Endodermal cell (in vitro differentiated cells): Measurements from ENCODE around the gene SYNDIG1. TPM values are rescaled to one million over a fixed set of nuclear protein-coding genes. Genes with fewer than 3 reads are reported as not detected.

Source experiments
- DNase-seq: peaks from one replicate; pipeline ENCODE4 v3.0.0-alpha.2; 2017
- H3K27ac ChIP-seq: 2 replicates; pipeline ENCODE4 v1.5.1; 2013; ENCODE audit warnings: mild to moderate bottlenecking, low read depth, low read length, moderate library complexity
- H3K27me3 ChIP-seq: 2 replicates; pipeline ENCODE4 v1.6.1; 2013; ENCODE audit warnings: mild to moderate bottlenecking, low read length, moderate library complexity; ENCODE audit not compliant: insufficient read depth, control insufficient read depth, poor library complexity, severe bottlenecking
- H3K36me3 ChIP-seq: 2 replicates; pipeline ENCODE4 v1.7.0; 2013; ENCODE audit warnings: mild to moderate bottlenecking, low read length, moderate library complexity; ENCODE audit not compliant: control insufficient read depth, insufficient read depth
- H3K4me1 ChIP-seq: one replicate; pipeline ENCODE4 v1.7.0; 2013; ENCODE audit warnings: low read length; ENCODE audit not compliant: control insufficient read depth, insufficient read depth
- H3K4me3 ChIP-seq: 2 replicates; pipeline ENCODE4 v1.5.1; 2013; ENCODE audit warnings: mild to moderate bottlenecking, low read length, moderate library complexity
- H3K9ac ChIP-seq: 2 replicates; pipeline ENCODE4 v1.6.1; 2013; ENCODE audit warnings: mild to moderate bottlenecking, low read length, moderate library complexity; ENCODE audit not compliant: poor library complexity, severe bottlenecking; ENCODE audit errors: extremely low read depth
- H3K9me3 ChIP-seq: 2 replicates; pipeline ENCODE4 v1.6.1; 2013; ENCODE audit warnings: mild to moderate bottlenecking, low read length, moderate library complexity; ENCODE audit not compliant: control insufficient read depth
- H3K27ac Mint-ChIP-seq: 2 replicates; pipeline ENCODE4 v1.8.0; 2020; ENCODE audit warnings: mixed read lengths
- H3K27me3 Mint-ChIP-seq: 2 replicates; pipeline ENCODE4 v1.8.0; 2021; ENCODE audit warnings: mild to moderate bottlenecking, mixed read lengths; ENCODE audit not compliant: insufficient read depth
- H3K36me3 Mint-ChIP-seq: 2 replicates; pipeline ENCODE4 v1.8.0; 2020; ENCODE audit warnings: low read depth, mixed read lengths
- H3K4me1 Mint-ChIP-seq: 2 replicates; pipeline ENCODE4 v1.8.0; 2020; ENCODE audit warnings: mixed read lengths
- H3K4me3 Mint-ChIP-seq: 2 replicates; pipeline ENCODE4 v1.8.0; 2020; ENCODE audit warnings: mild to moderate bottlenecking, moderate library complexity, mixed read lengths
- H3K9me3 Mint-ChIP-seq: 2 replicates; pipeline ENCODE4 v1.8.0; 2020; ENCODE audit warnings: mild to moderate bottlenecking, mixed read lengths
- CTCF ChIP-seq: fragments of 200-600 bp; sonication (generic); conservative IDR thresholded peaks from 2 replicates; pipeline ENCODE4 v1.5.0; 2021; ENCODE audit warnings: antibody characterized with exemption, mild to moderate bottlenecking
- WGBS, 2 experiments: methylation state at CpG; one replicate each; pipeline versions ENCODE4 v1.1.5 to v1.1.7; 2013; ENCODE audit warnings: missing lambda C conversion rate in 2 of 2, mixed read lengths in 1 of 2; ENCODE audit not compliant: insufficient coverage in 1 of 2, insufficient read length in 1 of 2; 5-methylcytosine and 5-hydroxymethylcytosine counted together
- total RNA-seq, 2 donors: library from RNA; stranded (reverse); fragmentation: NEBNext Ultra II Directional in 1 of 2; extraction: Animal tissue kit (Norgen Biotek cat#: 25700) in 1 of 2; gene quantifications; 2 replicates in 1 of 2; 3 replicates in 1 of 2; pipeline ENCODE4 v1.2.1, GENCODE V29; 2021

Gene SYNDIG1
- total RNA-seq, 2 donors from 2014 or later, result 5.5 to 6.8 TPM

GRCh38 chr20:24489193-24489592 lies 19.8 kb downstream of the SYNDIG1 start:
- WGBS, 2 experiments, result 86 to 92% methylated on average over 2 to 5 of the region's 5 CpGs
- Histone ChIP-seq H3K4me3 (no peak overlapping the region), H3K27ac (no peak overlapping the region), H3K9ac (no peak overlapping the region), H3K4me1 (peaks cover 15% of the 10 kb centered on the region), H3K36me3 (peaks cover 3% of the 10 kb centered on the region), H3K9me3 (no peaks in the 10 kb centered on the region), H3K27me3 (no peaks in the 10 kb centered on the region)
- Mint-ChIP-seq H3K27me3 (no peaks in the 10 kb centered on the region), H3K9me3 (no peaks in the 10 kb centered on the region), H3K4me3 (no peak overlapping the region), H3K27ac (no peak overlapping the region), H3K4me1 (peaks cover 24% of the 10 kb centered on the region), H3K36me3 (peaks cover 5% of the 10 kb centered on the region)
- TF ChIP-seq CTCF, result no peak
- DNase-seq, result no peak

- peaks cover 15% of the 10 kb centered on the region for H3K4me1 ChIP-seq
- no peak overlapping the region for H3K27ac ChIP-seq
- WGBS, 2 experiments, result 91 to 95% methylated on average over 3 to 9 of the region's 9 CpGs
- TF ChIP-seq CTCF, result peak; percentile 15
- H3K4me3 ChIP-seq, result no peak overlapping the region
- peaks cover 3% of the 10 kb centered on the region for H3K36me3 ChIP-seq
- no peaks in the 10 kb centered on the region for H3K27me3 Mint-ChIP-seq
- H3K4me1 Mint-ChIP-seq, result peaks cover 25% of the 10 kb centered on the region
- DNase-seq, result peak; percentile 38
- no peak overlapping the region for H3K27ac Mint-ChIP-seq
- no peak overlapping the region for H3K4me3 Mint-ChIP-seq
- peaks cover 5% of the 10 kb centered on the region for H3K36me3 Mint-ChIP-seq
- H3K9me3 Mint-ChIP-seq, result no peaks in the 10 kb centered on the region
- H3K9ac ChIP-seq, result no peak overlapping the region
- no peaks in the 10 kb centered on the region for H3K27me3 ChIP-seq
- no peaks in the 10 kb centered on the region for H3K9me3 ChIP-seq
Observed at GRCh38 chr20:24489631-24490260, 20.3 kb downstream of the SYNDIG1 start.

DNA sequence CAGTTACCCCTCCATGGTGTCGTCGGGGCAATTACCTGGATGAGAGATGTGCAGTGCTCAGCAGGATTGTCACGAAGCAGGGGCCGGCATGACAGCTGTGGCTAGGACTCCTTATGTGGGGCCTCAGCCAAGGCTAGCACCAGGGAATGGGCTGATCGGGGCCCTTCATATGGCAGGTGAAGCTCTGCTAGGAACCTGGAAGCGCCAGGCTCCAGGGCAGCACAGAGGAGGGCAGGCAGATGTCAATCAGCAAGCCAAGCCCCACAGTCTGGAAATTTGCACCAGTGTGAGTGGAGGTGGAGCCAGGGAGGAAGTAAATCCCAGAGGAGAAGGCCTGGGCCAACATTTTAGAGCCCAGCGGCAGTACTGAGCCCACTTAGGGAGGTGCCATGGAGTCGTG lies 21.2 kb downstream of the SYNDIG1 start:
- DNase-seq, result peak; percentile 35
- H3K27me3 Mint-ChIP-seq, result no peaks in the 10 kb centered on the region
- peaks cover 3% of the 10 kb centered on the region for H3K36me3 ChIP-seq
- H3K9me3 Mint-ChIP-seq, result no peaks in the 10 kb centered on the region
- H3K4me3 ChIP-seq, result no peak overlapping the region
- H3K4me3 Mint-ChIP-seq, result no peak overlapping the region
- TF ChIP-seq CTCF, result no peak
- no peak overlapping the region for H3K27ac Mint-ChIP-seq
- H3K9ac ChIP-seq, result no peak overlapping the region
- no peaks in the 10 kb centered on the region for H3K27me3 ChIP-seq
- no peaks in the 10 kb centered on the region for H3K9me3 ChIP-seq
- H3K36me3 Mint-ChIP-seq, result peaks cover 5% of the 10 kb centered on the region
- H3K27ac ChIP-seq, result no peak overlapping the region
- 93 to 100% methylated on average over 6 to 8 of the region's 8 CpGs for WGBS, 2 experiments
- H3K4me1 ChIP-seq, result peaks cover 15% of the 10 kb centered on the region
- H3K4me1 Mint-ChIP-seq, result peaks cover 25% of the 10 kb centered on the region
